GM12892 (cell line): ENCODE measurements around the gene GOSR2.
"Not testable (repeated sequence)": the region's sequence is repeated elsewhere in the genome, so short reads cannot be mapped to it uniquely, and the experiment has no call there.

ENCODE experiments used
- POLR2AphosphoS5 ChIP-seq: IDR thresholded peaks from 2 replicates; pipeline ENCODE4 v1.6.1; 2011; ENCODE audit warnings: low read depth, low read length, control low read depth
- TAF1 ChIP-seq: IDR thresholded peaks from 2 replicates; pipeline ENCODE4 v1.6.1; 2011; ENCODE audit warnings: low read depth, mild to moderate bottlenecking, control low read depth, low read length, borderline replicate concordance

DNA sequence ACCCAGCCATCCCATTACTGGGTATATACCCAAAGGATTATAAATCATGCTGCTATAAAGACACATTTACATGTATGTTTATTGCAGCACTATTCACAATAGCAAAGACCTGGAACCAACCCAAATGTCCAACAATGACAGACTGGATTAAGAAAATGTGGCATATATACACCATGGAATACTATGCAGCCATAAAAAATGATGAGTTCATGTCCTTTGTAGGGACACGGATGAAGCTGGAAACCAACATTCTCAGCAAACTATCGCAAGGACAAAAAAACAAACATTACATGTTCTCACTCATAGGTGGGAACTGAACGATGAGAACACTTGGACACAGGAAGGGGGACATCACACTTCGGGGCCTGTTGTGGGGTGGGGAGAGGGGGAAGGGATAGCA lies 998 bp upstream of the GOSR2 start:
- TF ChIP-seq POLR2AphosphoS5, TAF1: not testable (repeated sequence)
